T-helper 17 cell (primary cell): Measurements from ENCODE around the gene TIMP3. TPM values are rescaled to one million over a fixed set of nuclear protein-coding genes. Genes with fewer than 3 reads are reported as not detected.
"Not testable (repeated sequence)": the region's sequence is repeated elsewhere in the genome, so short reads cannot be mapped to it uniquely, and the experiment has no call there.

Experiments used
- ATAC-seq: fragments of 150-1000 bp; cut with Tn5 transposase; 2 replicates; pipeline ENCODE4 v1.10.0; 2021; ENCODE audit warnings: mild to moderate bottlenecking, moderate library complexity
- DNase-seq, 3 donors: peaks; one replicate each; pipeline versions ENCODE4 v3.0.0 to v3.0.0-alpha.2; 2020 to 2021
- H3K9me3 ChIP-seq: one replicate; pipeline ENCODE4 v1.7.0; 2013; ENCODE audit warnings: low read length, mild to moderate bottlenecking; ENCODE audit not compliant: control insufficient read depth, poor library complexity, severe bottlenecking
- H3K27ac Mint-ChIP-seq: one replicate; pipeline ENCODE4 v1.8.0; 2022; ENCODE audit warnings: mild to moderate bottlenecking, moderate library complexity, mixed read lengths
- H3K27me3 Mint-ChIP-seq: one replicate; pipeline ENCODE4 v1.8.0; 2022; ENCODE audit warnings: mixed read lengths
- H3K36me3 Mint-ChIP-seq: one replicate; pipeline ENCODE4 v1.8.0; 2022; ENCODE audit warnings: low read depth, mixed read lengths
- H3K4me1 Mint-ChIP-seq: one replicate; pipeline ENCODE4 v1.8.0; 2022; ENCODE audit warnings: mild to moderate bottlenecking, mixed read lengths
- H3K4me3 Mint-ChIP-seq: one replicate; pipeline ENCODE4 v1.8.0; 2022; ENCODE audit warnings: mild to moderate bottlenecking, moderate library complexity, mixed read lengths
- total RNA-seq, 4 donors: library from RNA in 2 of 4; stranded (reverse) in 2 of 4; gene quantifications; one replicate each; pipeline ENCODE4 v1.2.3 and lab custom pipeline; 2022 to 2026

Gene TIMP3
- under 1 TPM in 1 of 2 donors, not detected in 1; 0.26 TPM for total RNA-seq
- total RNA-seq (lab: John Stamatoyannopoulos, UW): 0 to 0.08 reads per million in 2 donors

GRCh38 chr22:32801537-32802236 lies at the start of gene TIMP3:
Gene TIMP3, plus strand, starts transcription at chr22:32801705. Its CDS starts 297 bp downstream, at chr22:32802002.
- Mint-ChIP-seq H3K4me1 (peaks cover 4% of the 10 kb centered on the region), H3K27me3 (peaks cover 93% of the 10 kb centered on the region), H3K36me3 (peaks cover 3% of the 10 kb centered on the region), H3K27ac (no peak within 1 kb of the TSS), H3K4me3 (peak within 1 kb of the TSS; percentile 52)
- no peak for DNase-seq
- no peak for ATAC-seq
- H3K9me3 ChIP-seq: no peaks in the 10 kb centered on the region

GRCh38 chr22:32752326-32752725 lies 49.2 kb upstream of the TIMP3 start:
- Mint-ChIP-seq H3K4me3 (no peak overlapping the region), H3K27me3 (peaks cover 15% of the 10 kb centered on the region), H3K36me3 (peaks cover 2% of the 10 kb centered on the region), H3K27ac (no peak overlapping the region), H3K4me1 (peaks cover 9% of the 10 kb centered on the region)
- no peak for ATAC-seq
- DNase-seq: no peak
- no peaks in the 10 kb centered on the region for H3K9me3 ChIP-seq

- Mint-ChIP-seq H3K4me3 (no peak overlapping the region), H3K27me3 (peaks cover 12% of the 10 kb centered on the region), H3K27ac (no peak overlapping the region), H3K4me1 (peaks cover 9% of the 10 kb centered on the region), H3K36me3 (peaks cover 2% of the 10 kb centered on the region)
- ATAC-seq (no peak), DNase-seq (no peak)
- no peaks in the 10 kb centered on the region for H3K9me3 ChIP-seq
These were observed 48.5 kb upstream of the TIMP3 start for GRCh38 chr22:32752816-32753520.

- H3K27ac Mint-ChIP-seq: no peak overlapping the region
These were observed 47.9 kb upstream of the TIMP3 start for GRCh38 chr22:32753591-32753990.

GRCh38 chr22:32754413-32755041 lies 47.0 kb upstream of the TIMP3 start:
- H3K27ac Mint-ChIP-seq: no peak overlapping the region
- no peaks in the 10 kb centered on the region for H3K9me3 ChIP-seq
- ATAC-seq (no peak), DNase-seq (no peak)
- no peak overlapping the region for H3K4me3 Mint-ChIP-seq
- peaks cover 2% of the 10 kb centered on the region for H3K36me3 Mint-ChIP-seq
- H3K27me3 Mint-ChIP-seq: peaks cover 12% of the 10 kb centered on the region
- H3K4me1 Mint-ChIP-seq: peaks cover 9% of the 10 kb centered on the region

More at GRCh38 chr22:32753591-32753990, 47.9 kb upstream of the TIMP3 start:
- H3K9me3 ChIP-seq: no peaks in the 10 kb centered on the region
- peaks cover 8% of the 10 kb centered on the region for H3K27me3 Mint-ChIP-seq
- ATAC-seq: no peak
- no peak for DNase-seq
- H3K36me3 Mint-ChIP-seq: peaks cover 2% of the 10 kb centered on the region
- peaks cover 9% of the 10 kb centered on the region for H3K4me1 Mint-ChIP-seq
- no peak overlapping the region for H3K4me3 Mint-ChIP-seq

GRCh38 chr22:32757086-32757762 lies 44.3 kb upstream of the TIMP3 start:
- DNase-seq, H3K9me3 ChIP-seq, H3K27ac Mint-ChIP-seq, H3K4me3 Mint-ChIP-seq, H3K36me3 Mint-ChIP-seq, ATAC-seq, H3K4me1 Mint-ChIP-seq: not testable (repeated sequence)
- peaks cover 23% of the 10 kb centered on the region for H3K27me3 Mint-ChIP-seq

- DNase-seq: no peak
- H3K9me3 ChIP-seq: no peaks in the 10 kb centered on the region
- Mint-ChIP-seq H3K27ac (no peak overlapping the region), H3K36me3 (no peaks in the 10 kb centered on the region), H3K4me3 (no peak overlapping the region), H3K4me1 (peaks cover 3% of the 10 kb centered on the region), H3K27me3 (peaks cover 40% of the 10 kb centered on the region)
- ATAC-seq: no peak
These were observed 42.6 kb upstream of the TIMP3 start for GRCh38 chr22:32758866-32759385.

- no peak for DNase-seq
- no peaks in the 10 kb centered on the region for H3K9me3 ChIP-seq
- H3K27ac Mint-ChIP-seq: no peak overlapping the region
- H3K4me3 Mint-ChIP-seq: no peak overlapping the region
- peaks cover 2% of the 10 kb centered on the region for H3K4me1 Mint-ChIP-seq
- no peaks in the 10 kb centered on the region for H3K36me3 Mint-ChIP-seq
- H3K27me3 Mint-ChIP-seq: peaks cover 43% of the 10 kb centered on the region
- ATAC-seq: no peak
These were observed 41.1 kb upstream of the TIMP3 start for GRCh38 chr22:32760396-32760795.

GRCh38 chr22:32760815-32761214 lies 40.7 kb upstream of the TIMP3 start:
- Mint-ChIP-seq H3K4me3 (no peak overlapping the region), H3K36me3 (no peaks in the 10 kb centered on the region), H3K27ac (no peak overlapping the region), H3K4me1 (peaks cover 2% of the 10 kb centered on the region), H3K27me3 (peaks cover 43% of the 10 kb centered on the region)
- ATAC-seq: no peak
- no peaks in the 10 kb centered on the region for H3K9me3 ChIP-seq
- DNase-seq: no peak

GRCh38 chr22:32761251-32761903 lies 40.1 kb upstream of the TIMP3 start:
- no peak for ATAC-seq
- DNase-seq: no peak
- H3K9me3 ChIP-seq: no peaks in the 10 kb centered on the region
- Mint-ChIP-seq H3K4me3 (no peak overlapping the region), H3K27ac (no peak overlapping the region), H3K4me1 (peaks cover 2% of the 10 kb centered on the region), H3K36me3 (no peaks in the 10 kb centered on the region), H3K27me3 (peaks cover 43% of the 10 kb centered on the region)

GRCh38 chr22:32764330-32765131 lies 37.0 kb upstream of the TIMP3 start:
- no peak for ATAC-seq
- Mint-ChIP-seq H3K4me3 (no peak overlapping the region), H3K36me3 (no peaks in the 10 kb centered on the region), H3K4me1 (peaks cover 2% of the 10 kb centered on the region), H3K27ac (no peak overlapping the region), H3K27me3 (peaks cover 39% of the 10 kb centered on the region)
- no peak for DNase-seq
- no peaks in the 10 kb centered on the region for H3K9me3 ChIP-seq

GRCh38 chr22:32765132-32765618 lies 36.3 kb upstream of the TIMP3 start:
- H3K9me3 ChIP-seq: no peaks in the 10 kb centered on the region
- no peak overlapping the region for H3K4me3 Mint-ChIP-seq
- ATAC-seq (no peak), DNase-seq (no peak)
- no peak overlapping the region for H3K27ac Mint-ChIP-seq
- H3K36me3 Mint-ChIP-seq: no peaks in the 10 kb centered on the region
- H3K27me3 Mint-ChIP-seq: peaks cover 39% of the 10 kb centered on the region
- H3K4me1 Mint-ChIP-seq: peaks cover 2% of the 10 kb centered on the region
